Endothelial cell of umbilical vein (primary cell): ENCODE results near the gene DNAH9.

Experiments used
- EZH2 ChIP-seq: IDR thresholded peaks from 2 replicates; pipeline ENCODE4 v1.6.1; 2012; ENCODE audit warnings: borderline replicate concordance, low read depth, mild to moderate bottlenecking, moderate library complexity, low read length, inconsistent platforms; ENCODE audit not compliant: severe bottlenecking
- GATA2 ChIP-seq: IDR thresholded peaks from 2 replicates; pipeline ENCODE4 v1.7.0; 2011; ENCODE audit warnings: low read depth, mild to moderate bottlenecking, moderate library complexity, mixed read lengths, low read length; ENCODE audit not compliant: insufficient read length, insufficient read depth
- TF ChIP-seq, protein P1 (sequence below), 2 donors: IDR thresholded peaks; 1 replicate in 1 of 2; 2 replicates in 1 of 2; pipeline ENCODE4 v1.5.1; 2011; ENCODE audit warnings: low read length in 2 of 2, mild to moderate bottlenecking in 2 of 2, moderate library complexity in 2 of 2, control low read depth in 1 of 2, inconsistent platforms in 1 of 2, low read depth in 1 of 2; ENCODE audit not compliant: insufficient read depth in 1 of 2; ENCODE audit errors: extremely low read depth in 1 of 2

DNA sequence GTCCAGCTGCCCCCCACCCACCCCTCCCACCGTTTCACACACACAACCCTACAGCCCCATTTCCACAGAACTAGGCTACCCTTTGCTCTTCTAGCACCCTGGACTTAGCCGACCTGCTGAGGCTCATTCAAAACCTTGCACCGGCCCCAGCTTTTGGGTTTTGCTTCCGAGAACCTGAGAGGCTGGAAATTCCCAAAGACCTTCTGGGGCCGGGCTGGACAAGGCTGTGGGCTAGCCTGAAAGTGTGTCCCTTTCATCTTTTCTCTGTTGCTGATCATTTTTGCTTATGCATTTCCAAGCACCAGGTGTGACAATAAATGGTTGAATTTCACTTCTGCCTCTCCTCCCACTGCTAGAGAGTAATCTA lies 139.0 kb downstream of the DNAH9 start:
- TF ChIP-seq, protein P1, sequence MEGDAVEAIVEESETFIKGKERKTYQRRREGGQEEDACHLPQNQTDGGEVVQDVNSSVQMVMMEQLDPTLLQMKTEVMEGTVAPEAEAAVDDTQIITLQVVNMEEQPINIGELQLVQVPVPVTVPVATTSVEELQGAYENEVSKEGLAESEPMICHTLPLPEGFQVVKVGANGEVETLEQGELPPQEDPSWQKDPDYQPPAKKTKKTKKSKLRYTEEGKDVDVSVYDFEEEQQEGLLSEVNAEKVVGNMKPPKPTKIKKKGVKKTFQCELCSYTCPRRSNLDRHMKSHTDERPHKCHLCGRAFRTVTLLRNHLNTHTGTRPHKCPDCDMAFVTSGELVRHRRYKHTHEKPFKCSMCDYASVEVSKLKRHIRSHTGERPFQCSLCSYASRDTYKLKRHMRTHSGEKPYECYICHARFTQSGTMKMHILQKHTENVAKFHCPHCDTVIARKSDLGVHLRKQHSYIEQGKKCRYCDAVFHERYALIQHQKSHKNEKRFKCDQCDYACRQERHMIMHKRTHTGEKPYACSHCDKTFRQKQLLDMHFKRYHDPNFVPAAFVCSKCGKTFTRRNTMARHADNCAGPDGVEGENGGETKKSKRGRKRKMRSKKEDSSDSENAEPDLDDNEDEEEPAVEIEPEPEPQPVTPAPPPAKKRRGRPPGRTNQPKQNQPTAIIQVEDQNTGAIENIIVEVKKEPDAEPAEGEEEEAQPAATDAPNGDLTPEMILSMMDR (IDR thresholded peaks at IDR 0.05; ENCODE audit: extremely low read depth in 1 of 2, insufficient read depth in 1 of 2, low read depth in 1 of 2, low read length in 2 of 2) = no peak
- TF ChIP-seq EZH2 (no peak), GATA2 (no peak)
